ENCODE data around the gene RAF1. TPM values are rescaled to one million over a fixed set of nuclear protein-coding genes. Genes with fewer than 3 reads are reported as not detected.

Gene RAF1
- total RNA-seq = 100 to 1,000 TPM; 121 to 133 (median 126) TPM

GRCh38 chr3:12663936-12664908 is at the start of gene RAF1:
Gene RAF1 (minus strand): TSS chr3:12664117. CDS start chr3:12618721, 45,396 bp downstream.
- peak within 1 kb of the TSS; percentile 84 to 96 (median 90) for H3K4me3 ChIP-seq
- no peaks in the 10 kb centered on the region for H3K27me3 ChIP-seq

GRCh38 chr3:12710062-12710461 is 46.1 kb upstream of the RAF1 start:
- Histone ChIP-seq H3K27me3 (no peaks in the 10 kb centered on the region), H3K4me3 (no peak overlapping the region), H3K36me3 (no peaks in the 10 kb centered on the region), H3K4me1 (no peaks in the 10 kb centered on the region), H3K27ac (no peak overlapping the region), H3K9me3 (no peaks in the 10 kb centered on the region)
- DNase-seq = no peak
- TF ChIP-seq CTCF (IDR thresholded peaks at IDR 0.05) (no peak), POLR2A (IDR thresholded peaks at IDR 0.05) (no peak)

More at GRCh38 chr3:12663936-12664908, at the start of gene RAF1:
- Histone ChIP-seq H3K27ac (peak within 1 kb of the TSS; percentile 96 to 100 (median 98)), H3K4me1 (peaks cover 0 to 29% (median 9%) of the 10 kb centered on the region in 4 donors), H3K9me3 (no peaks in the 10 kb centered on the region), H3K36me3 (no peaks in the 10 kb centered on the region)
- DNase-seq = peak; percentile 97 to 99 (median 97)
- peak; percentile 75 to 92 for TF ChIP-seq POLR2A (IDR thresholded peaks at IDR 0.05)
- TF ChIP-seq CTCF (IDR thresholded peaks at IDR 0.05) = peak in 2 of 6 experiments; percentile 5 to 18

- no peak overlapping the region for H3K27ac ChIP-seq
- DNase-seq = no peak
- TF ChIP-seq POLR2A (IDR thresholded peaks at IDR 0.05) = no peak
- no peak for TF ChIP-seq CTCF (IDR thresholded peaks at IDR 0.05)
- no peak overlapping the region for H3K4me3 ChIP-seq
- no peaks in the 10 kb centered on the region for H3K27me3 ChIP-seq
- H3K36me3 ChIP-seq = no peaks in the 10 kb centered on the region
- no peaks in the 10 kb centered on the region for H3K9me3 ChIP-seq
- no peaks in the 10 kb centered on the region for H3K4me1 ChIP-seq
Observed at GRCh38 chr3:12709334-12709733, 45.4 kb upstream of the RAF1 start.

- DNase-seq = no peak
- no peaks in the 10 kb centered on the region for H3K4me1 ChIP-seq
Observed at GRCh38 chr3:12708584-12709192, 44.8 kb upstream of the RAF1 start.

DNA sequence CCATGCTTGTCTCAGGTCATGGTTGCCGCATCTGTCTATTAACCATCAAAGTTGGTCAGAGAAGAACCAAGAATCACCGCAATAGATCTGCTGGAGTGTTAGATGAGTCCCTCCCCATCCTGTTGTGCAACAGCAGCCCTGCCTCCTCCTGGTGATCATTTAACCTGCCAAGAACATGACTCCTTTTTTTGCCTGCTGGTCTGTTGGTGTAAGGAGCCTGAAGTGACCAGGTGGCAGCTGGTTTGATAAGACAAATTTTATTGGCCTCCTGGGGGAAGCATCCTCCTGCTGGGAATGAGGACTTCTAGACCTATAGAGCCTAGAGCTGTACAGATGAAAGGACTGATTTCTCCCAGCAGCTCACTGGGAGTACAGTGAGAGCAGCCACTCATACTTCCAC is 43.5 kb upstream of the RAF1 start:
- DNase-seq = no peak
- no peaks in the 10 kb centered on the region for H3K36me3 ChIP-seq
- H3K4me1 ChIP-seq = no peaks in the 10 kb centered on the region
- no peak overlapping the region for H3K4me3 ChIP-seq
- H3K27ac ChIP-seq = no peak overlapping the region
- no peaks in the 10 kb centered on the region for H3K9me3 ChIP-seq
- H3K27me3 ChIP-seq = no peaks in the 10 kb centered on the region
- TF ChIP-seq POLR2A (IDR thresholded peaks at IDR 0.05) (no peak), CTCF (IDR thresholded peaks at IDR 0.05) (no peak)

More at GRCh38 chr3:12708584-12709192, 44.8 kb upstream of the RAF1 start:
- no peaks in the 10 kb centered on the region for H3K9me3 ChIP-seq
- H3K27me3 ChIP-seq = no peaks in the 10 kb centered on the region
- TF ChIP-seq CTCF (IDR thresholded peaks at IDR 0.05) (no peak), POLR2A (IDR thresholded peaks at IDR 0.05) (no peak)
- no peak overlapping the region for H3K4me3 ChIP-seq
- no peaks in the 10 kb centered on the region for H3K36me3 ChIP-seq
- no peak overlapping the region for H3K27ac ChIP-seq
